ENCODE results near the gene ZNF512B. TPM values are rescaled to one million over a fixed set of nuclear protein-coding genes. Genes with fewer than 3 reads are reported as not detected.
"Not testable (repeated sequence)": the region's sequence is repeated elsewhere in the genome, so short reads cannot be mapped to it uniquely, and the experiment has no call there.

ZNF512B gene

DNA sequence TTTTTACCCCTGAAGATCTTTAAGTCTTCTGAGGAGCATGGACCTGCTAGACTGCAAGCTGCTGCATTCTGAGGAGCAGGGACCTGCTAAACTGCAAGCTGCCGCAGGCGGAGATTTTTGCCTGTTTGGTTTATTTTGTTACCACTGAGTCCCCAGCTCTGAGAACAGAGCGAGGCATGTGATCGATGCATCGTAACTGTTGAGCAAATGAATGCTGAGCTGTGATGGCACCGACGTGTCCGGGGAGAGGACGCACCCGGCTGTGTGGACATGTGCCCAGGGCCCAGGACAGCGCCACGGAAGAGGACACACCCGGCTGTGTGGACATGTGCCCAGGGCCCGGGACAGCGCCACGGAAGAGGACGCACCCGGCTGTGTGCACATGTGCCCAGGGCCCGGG lies 50.6 kb downstream of the ZNF512B start:
- no peak overlapping the region for H3K4me2 ChIP-seq (ENCODE audit: low read length)
- H3K9ac ChIP-seq (ENCODE audit: low read depth, low read length), result no peak overlapping the region
- H3K4me1 ChIP-seq (ENCODE audit: control insufficient read depth, insufficient read depth, low read length), result no peaks in the 10 kb centered on the region
- peaks cover 14% of the 10 kb centered on the region for H3K36me3 ChIP-seq (ENCODE audit: insufficient read depth, low read length)
- no peak overlapping the region for H3K4me3 ChIP-seq (ENCODE audit: low read length)
- no peaks in the 10 kb centered on the region for H3K9me3 ChIP-seq (replicated peaks; ENCODE audit: low read length)
- no peaks in the 10 kb centered on the region for H3K27me3 ChIP-seq (ENCODE audit: control insufficient read depth, insufficient read depth, low read length)

DNA sequence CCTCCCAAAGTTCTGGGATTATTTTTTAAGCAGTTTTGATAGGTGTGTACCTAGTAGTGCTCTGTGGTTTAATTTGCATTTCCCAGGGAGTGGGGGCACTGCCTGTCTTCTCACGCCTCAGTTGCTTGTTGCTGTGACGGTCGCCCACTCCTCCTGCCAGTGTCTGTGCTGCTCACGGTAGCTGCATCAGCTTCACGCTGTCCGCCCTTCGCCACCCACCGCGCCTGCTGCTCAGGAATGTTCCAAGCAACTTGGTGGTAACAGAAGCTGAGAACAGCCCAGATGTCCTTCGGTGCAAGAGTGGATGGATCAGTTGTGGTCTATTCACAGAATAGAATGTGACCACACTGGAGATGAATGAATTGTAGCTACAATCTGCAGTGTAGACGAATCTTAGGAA lies 51.9 kb downstream of the ZNF512B start:
- Histone ChIP-seq H3K4me2 (ENCODE audit: low read length) (no peak overlapping the region), H3K9ac (ENCODE audit: low read depth, low read length) (no peak overlapping the region), H3K27me3 (ENCODE audit: control insufficient read depth, insufficient read depth, low read length) (no peaks in the 10 kb centered on the region), H3K4me1 (ENCODE audit: control insufficient read depth, insufficient read depth, low read length) (peaks cover 5% of the 10 kb centered on the region), H3K36me3 (ENCODE audit: insufficient read depth, low read length) (peaks cover 14% of the 10 kb centered on the region), H3K4me3 (ENCODE audit: low read length) (no peak overlapping the region), H3K9me3 (replicated peaks; ENCODE audit: low read length) (no peaks in the 10 kb centered on the region)

DNA sequence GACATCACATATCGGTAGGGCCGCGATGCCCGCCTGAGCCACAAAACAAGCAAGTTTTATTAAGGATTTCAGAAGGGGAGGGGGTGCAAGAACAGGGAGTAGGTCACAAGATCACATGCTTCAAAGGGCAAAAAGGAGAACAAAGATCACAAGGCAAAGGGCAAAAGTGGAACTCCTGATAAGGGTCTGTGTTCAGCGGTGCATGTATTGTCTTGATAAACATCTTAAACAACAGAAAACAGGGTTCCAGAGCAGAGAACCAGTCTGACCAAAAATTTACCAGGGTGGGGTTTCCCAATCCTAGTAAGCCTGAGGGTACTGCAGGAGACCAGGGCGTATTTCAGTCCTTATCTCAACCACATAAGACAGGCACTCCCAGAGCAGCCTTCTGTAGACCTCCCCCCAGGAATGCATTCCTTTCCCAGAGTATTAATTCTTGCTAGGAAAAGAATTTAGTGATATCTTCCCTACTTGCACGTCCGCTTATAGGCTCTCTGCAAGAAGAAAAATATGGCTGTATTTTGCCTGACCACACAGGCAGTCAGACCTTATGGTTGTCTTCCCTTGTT lies 53.3 kb downstream of the ZNF512B start:
- H3K36me3 ChIP-seq (ENCODE audit: insufficient read depth, low read length), result peaks cover 14% of the 10 kb centered on the region
- H3K9me3 ChIP-seq (replicated peaks; ENCODE audit: low read length); H3K4me2 ChIP-seq (ENCODE audit: low read length); H3K9ac ChIP-seq (ENCODE audit: low read depth, low read length); H3K27me3 ChIP-seq (ENCODE audit: control insufficient read depth, insufficient read depth, low read length); H3K4me3 ChIP-seq (ENCODE audit: low read length): not testable (repeated sequence)
- peaks cover 17% of the 10 kb centered on the region for H3K4me1 ChIP-seq (ENCODE audit: control insufficient read depth, insufficient read depth, low read length)

DNA sequence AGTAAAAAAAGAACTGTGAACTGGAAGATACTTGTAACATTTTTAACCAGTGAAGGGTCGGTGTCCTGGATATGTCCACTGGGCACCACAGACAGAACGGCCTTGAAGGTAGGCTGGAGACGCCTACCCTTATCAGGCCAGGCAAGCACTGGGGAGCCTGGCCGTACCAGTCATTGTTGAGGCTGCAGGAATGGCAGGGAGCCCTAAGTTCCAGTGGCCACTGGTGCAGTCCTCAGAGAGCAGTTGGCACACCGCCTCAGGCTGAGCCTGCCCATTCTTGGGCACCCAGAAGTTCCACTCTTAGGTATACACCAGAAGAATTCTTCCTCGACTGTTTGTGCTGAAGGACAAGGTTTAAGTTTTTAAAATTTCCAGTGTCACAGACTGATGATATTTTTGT lies 54.3 kb downstream of the ZNF512B start:
- no peak overlapping the region for H3K4me2 ChIP-seq (ENCODE audit: low read length)
- no peaks in the 10 kb centered on the region for H3K9me3 ChIP-seq (replicated peaks; ENCODE audit: low read length)
- peaks cover 25% of the 10 kb centered on the region for H3K4me1 ChIP-seq (ENCODE audit: control insufficient read depth, insufficient read depth, low read length)
- no peaks in the 10 kb centered on the region for H3K27me3 ChIP-seq (ENCODE audit: control insufficient read depth, insufficient read depth, low read length)
- peaks cover 14% of the 10 kb centered on the region for H3K36me3 ChIP-seq (ENCODE audit: insufficient read depth, low read length)
- H3K9ac ChIP-seq (ENCODE audit: low read depth, low read length), result no peak overlapping the region
- no peak overlapping the region for H3K4me3 ChIP-seq (ENCODE audit: low read length)

DNA sequence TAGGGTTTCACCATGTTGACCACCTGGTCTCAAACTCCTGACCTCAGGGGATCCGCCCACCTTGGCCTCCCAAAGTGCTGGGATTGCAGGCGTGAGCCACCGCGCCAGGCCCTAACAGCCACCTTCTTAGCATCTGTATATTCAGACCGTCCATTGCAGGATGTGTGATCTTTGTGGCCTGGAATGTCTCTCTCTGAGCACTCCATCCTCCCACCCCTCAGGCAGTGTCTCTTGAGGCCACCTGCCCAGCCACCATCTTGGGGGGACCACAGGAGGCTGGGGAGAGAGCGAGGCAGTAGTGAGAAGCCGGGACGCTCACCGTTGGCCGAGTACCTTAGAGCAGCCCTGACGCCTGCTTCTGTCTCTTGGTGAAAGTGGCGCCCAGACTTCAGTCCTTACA lies 56.0 kb downstream of the ZNF512B start:
- Histone ChIP-seq H3K9ac (ENCODE audit: low read depth, low read length) (no peak overlapping the region), H3K9me3 (replicated peaks; ENCODE audit: low read length) (no peaks in the 10 kb centered on the region), H3K4me2 (ENCODE audit: low read length) (no peak overlapping the region), H3K4me3 (ENCODE audit: low read length) (no peak overlapping the region), H3K4me1 (ENCODE audit: control insufficient read depth, insufficient read depth, low read length) (peaks cover 25% of the 10 kb centered on the region), H3K36me3 (ENCODE audit: insufficient read depth, low read length) (peaks cover 6% of the 10 kb centered on the region), H3K27me3 (ENCODE audit: control insufficient read depth, insufficient read depth, low read length) (no peaks in the 10 kb centered on the region)

DNA sequence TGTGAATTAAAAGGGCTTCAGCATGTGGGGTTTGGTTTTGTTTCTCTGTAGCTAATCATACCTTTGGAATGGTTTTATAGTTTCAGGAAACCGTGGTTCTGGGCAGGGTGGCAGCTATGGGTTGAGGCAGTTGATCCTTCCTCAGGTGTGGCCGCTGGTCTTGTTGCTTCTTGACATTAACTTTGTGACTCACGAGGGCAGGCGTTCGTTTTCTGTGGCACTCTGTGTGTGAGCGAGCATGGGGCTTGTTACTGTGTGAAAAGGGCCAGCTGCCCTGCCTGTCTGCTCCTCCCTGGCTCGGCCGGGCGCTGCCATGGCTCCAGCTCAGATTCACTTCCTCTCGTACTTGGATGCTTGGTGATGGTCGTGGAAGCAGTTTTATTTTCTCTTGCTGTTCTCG lies 58.6 kb downstream of the ZNF512B start:
- H3K36me3 ChIP-seq (ENCODE audit: insufficient read depth, low read length), result no peaks in the 10 kb centered on the region
- H3K27me3 ChIP-seq (ENCODE audit: control insufficient read depth, insufficient read depth, low read length), result no peaks in the 10 kb centered on the region
- H3K9ac ChIP-seq (ENCODE audit: low read depth, low read length), result peak overlapping the region; percentile 46
- no peak overlapping the region for H3K4me3 ChIP-seq (ENCODE audit: low read length)
- H3K4me1 ChIP-seq (ENCODE audit: control insufficient read depth, insufficient read depth, low read length), result peaks cover 25% of the 10 kb centered on the region
- peak overlapping the region; percentile 47 for H3K4me2 ChIP-seq (ENCODE audit: low read length)
- H3K9me3 ChIP-seq (replicated peaks; ENCODE audit: low read length), result no peaks in the 10 kb centered on the region

DNA sequence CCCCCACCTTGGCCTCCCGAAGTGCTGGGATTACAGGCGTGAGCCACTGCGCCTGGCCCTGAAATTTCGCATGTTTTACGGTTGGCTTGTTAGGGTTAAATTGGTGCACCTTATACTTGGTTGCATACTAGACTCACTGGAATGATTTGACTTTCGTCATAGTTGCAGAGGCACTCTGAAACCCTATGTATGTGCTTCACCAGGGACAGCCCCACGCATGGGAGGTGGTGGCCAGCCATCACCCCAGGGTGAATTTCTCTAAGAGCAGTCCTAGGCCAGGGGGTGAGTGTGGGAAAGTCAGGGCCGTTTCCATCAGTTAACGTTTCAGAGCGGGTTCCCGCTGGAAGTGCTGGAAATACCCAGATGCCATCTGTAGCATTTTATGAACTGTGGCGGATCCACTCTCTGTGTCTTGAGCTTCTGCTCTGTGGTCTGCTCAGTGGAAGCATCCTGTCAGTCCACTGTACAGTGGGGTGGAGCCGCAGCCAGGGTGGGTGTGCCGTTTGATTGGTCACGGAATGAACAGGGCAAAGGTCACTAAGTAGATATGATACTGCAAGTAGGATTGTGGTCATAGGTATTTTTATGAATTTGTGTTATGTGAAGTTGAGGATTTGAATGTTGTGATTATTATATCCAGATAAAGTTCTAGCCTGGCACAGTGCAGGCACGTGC lies 61.6 kb downstream of the ZNF512B start:
- Histone ChIP-seq H3K9ac (ENCODE audit: low read depth, low read length) (no peak overlapping the region), H3K9me3 (replicated peaks; ENCODE audit: low read length) (no peaks in the 10 kb centered on the region), H3K36me3 (ENCODE audit: insufficient read depth, low read length) (no peaks in the 10 kb centered on the region), H3K4me1 (ENCODE audit: control insufficient read depth, insufficient read depth, low read length) (peaks cover 33% of the 10 kb centered on the region), H3K4me2 (ENCODE audit: low read length) (no peak overlapping the region), H3K4me3 (ENCODE audit: low read length) (no peak overlapping the region), H3K27me3 (ENCODE audit: control insufficient read depth, insufficient read depth, low read length) (no peaks in the 10 kb centered on the region)

Small RNAs within 50 kb of the gene (small RNA-seq; reads per million reads assigned to genes)
- not detected for gene MIR647
- not detected for gene MIR941-2
- gene MIR941-4, result not detected
- gene MIR941-5, result not detected
- gene RNU1-134P, result 10.0 reads per million, percentile 91 among the genes with 10 or more reads in this experiment
